ENCODE measurements around the gene S100P. TPM values are rescaled to one million over a fixed set of nuclear protein-coding genes. Genes with fewer than 3 reads are reported as not detected.

Gene S100P
- total and polyA plus RNA-seq, 4 donors, result 0.42 to 3.1 (median 2.3) TPM

- 83% methylated on average over 16 of the region's 16 CpGs for WGBS
- DNase-seq (ENCODE audit: low spot score), result no peak
- no peak overlapping the region for H3K4me3 ChIP-seq (ENCODE audit: low read depth in 1 of 3, low read length in 3 of 3)
- peaks cover 7 to 26% (median 18%) of the 10 kb centered on the region in 4 donors for H3K4me1 ChIP-seq (ENCODE audit: control insufficient read depth in 4 of 4, insufficient read depth in 4 of 4, low read length in 3 of 4)
- H3K9ac ChIP-seq (ENCODE audit: low read depth in 1 of 2, low read length in 2 of 2), result no peak overlapping the region
- TF ChIP-seq RXRA (IDR thresholded peaks at IDR 0.05), result no peak
- TF ChIP-seq GABPA (IDR thresholded peaks at IDR 0.05 in 1 of 2, conservative IDR thresholded peaks at IDR 0.05 in 1 of 2), result no peak
- no peak for TF ChIP-seq ATF3 (IDR thresholded peaks at IDR 0.05)
- TF ChIP-seq JUND (IDR thresholded peaks at IDR 0.05), result no peak
- no peak for TF ChIP-seq ZBTB33 (IDR thresholded peaks at IDR 0.05)
- no peak for TF ChIP-seq HNF4G (IDR thresholded peaks at IDR 0.05)
- TF ChIP-seq MAX (IDR thresholded peaks at IDR 0.05), result no peak
- H3K36me3 ChIP-seq (ENCODE audit: control insufficient read depth in 4 of 4, insufficient read depth in 3 of 4, low read depth in 1 of 4, low read length in 3 of 4), result no peaks in the 10 kb centered on the region
- H3K27ac ChIP-seq (ENCODE audit: low read depth in 1 of 2, low read length in 2 of 2), result peak overlapping the region; percentile 43 to 50
- no peaks in the 10 kb centered on the region for H3K9me3 ChIP-seq (ENCODE audit: control insufficient read depth in 4 of 4, low read length in 3 of 4)
- H3K27me3 ChIP-seq (ENCODE audit: control insufficient read depth in 4 of 4, insufficient read depth in 4 of 4, low read length in 3 of 4), result no peaks in the 10 kb centered on the region
Observed at GRCh38 chr4:6694177-6694901, 661 bp downstream of the S100P start.

- no peak for TF ChIP-seq CTCF (IDR thresholded peaks at IDR 0.05; ENCODE audit: low read depth, low read length, missing input control)
- TF ChIP-seq SP1 (IDR thresholded peaks at IDR 0.05), result peak; percentile 83
- TF ChIP-seq RAD21 (IDR thresholded peaks at IDR 0.05), result peak; percentile 43 to 55
- TF ChIP-seq RXRA (IDR thresholded peaks at IDR 0.05), result peak; percentile 67 to 94
- TF ChIP-seq HNF4A (conservative IDR thresholded peaks at IDR 0.05), result peak; percentile 64 to 84
- peak; percentile 90 for TF ChIP-seq MAX (IDR thresholded peaks at IDR 0.05)
- peak; percentile 89 for TF ChIP-seq ZBTB33 (IDR thresholded peaks at IDR 0.05)
- no peak for TF ChIP-seq EGR1 (IDR thresholded peaks at IDR 0.05; ENCODE audit: low read depth in 2 of 2)
- no peak for TF ChIP-seq TAF1 (conservative IDR thresholded peaks at IDR 0.05)
- TF ChIP-seq HNF4G (IDR thresholded peaks at IDR 0.05), result peak; percentile 19
- peak; percentile 99 for TF ChIP-seq FOXA1 (IDR thresholded peaks at IDR 0.05)
- TF ChIP-seq YY1 (IDR thresholded peaks at IDR 0.05), result peak; percentile 98
- peak in 1 of 2 donors; percentile 34 for TF ChIP-seq GABPA (IDR thresholded peaks at IDR 0.05 in 1 of 2, conservative IDR thresholded peaks at IDR 0.05 in 1 of 2)
- peak; percentile 99 for TF ChIP-seq FOXA2 (IDR thresholded peaks at IDR 0.05)
- no peak for TF ChIP-seq NR2F2 (IDR thresholded peaks at IDR 0.05)
- peak; percentile 47 for TF ChIP-seq REST (IDR thresholded peaks at IDR 0.05)
- peak; percentile 22 to 64 for TF ChIP-seq JUND (IDR thresholded peaks at IDR 0.05)
- no peak for TF ChIP-seq ATF3 (IDR thresholded peaks at IDR 0.05)
- Histone ChIP-seq H3K4me3 (ENCODE audit: low read depth in 1 of 3, low read length in 3 of 3) (no peak overlapping the region), H3K36me3 (ENCODE audit: control insufficient read depth in 4 of 4, insufficient read depth in 3 of 4, low read depth in 1 of 4, low read length in 3 of 4) (no peaks in the 10 kb centered on the region)
Observed at GRCh38 chr4:6695660-6696610, 2.3 kb downstream of the S100P start.

More at GRCh38 chr4:6695660-6696610, 2.3 kb downstream of the S100P start:
- Histone ChIP-seq H3K4me1 (ENCODE audit: control insufficient read depth in 4 of 4, insufficient read depth in 4 of 4, low read length in 3 of 4) (peaks cover 6 to 16% (median 11%) of the 10 kb centered on the region in 4 donors), H3K27me3 (ENCODE audit: control insufficient read depth in 4 of 4, insufficient read depth in 4 of 4, low read length in 3 of 4) (no peaks in the 10 kb centered on the region), H3K9ac (ENCODE audit: low read depth in 1 of 2, low read length in 2 of 2) (no peak overlapping the region), H3K9me3 (ENCODE audit: control insufficient read depth in 4 of 4, low read length in 3 of 4) (no peaks in the 10 kb centered on the region), H3K27ac (ENCODE audit: low read depth in 1 of 2, low read length in 2 of 2) (peak overlapping the region; percentile 73 to 82)
- 39% methylated on average over 18 of the region's 18 CpGs for WGBS
- peak; percentile 61 for DNase-seq (ENCODE audit: low spot score)

All from liver (tissue), 9 donors.